WTC11 (cell line): ENCODE measurements around the gene RANBP6. TPM values are rescaled to one million over a fixed set of nuclear protein-coding genes. Genes with fewer than 3 reads are reported as not detected.
A peak's percentile ranks its signal among the peaks of the same experiment; 100 is the strongest.
"Not testable (repeated sequence)": the region's sequence is repeated elsewhere in the genome, so short reads cannot be mapped to it uniquely, and the experiment has no call there.

Source experiments
- ATAC-seq: fragments of 200-7000 bp; cut with Tn5 transposase; 2 replicates; pipeline ENCODE4 v1.10.0; 2021; ENCODE audit warnings: mild to moderate bottlenecking, moderate library complexity
- CTCF ChIA-PET: fragments of 300-600 bp; sonication (Branson Sonifier 250); formaldehyde crosslinking; loops from one replicate; lab custom pipeline; 2021; ENCODE audit warnings: antibody characterized with exemption; lab: Charles Lee
- POLR2A ChIA-PET: fragments of 350-600 bp; sonication (Branson Sonifier 250); formaldehyde crosslinking; loops from one replicate; lab custom pipeline; 2021; ENCODE audit warnings: antibody characterized with exemption; lab: Charles Lee
- DNase-seq: peaks from one replicate; pipeline ENCODE4 v3.0.0; 2021; ENCODE audit warnings: low spot score
- H3K27ac Mint-ChIP-seq: 2 replicates; pipeline ENCODE4 v1.8.0; 2021; ENCODE audit warnings: mixed read lengths
- H3K27me3 Mint-ChIP-seq: 2 replicates; pipeline ENCODE4 v1.8.0; 2021; ENCODE audit warnings: low read depth, mild to moderate bottlenecking, moderate library complexity, mixed read lengths
- H3K36me3 Mint-ChIP-seq: 2 replicates; pipeline ENCODE4 v1.8.0; 2021; ENCODE audit warnings: mixed read lengths
- H3K4me1 Mint-ChIP-seq: 2 replicates; pipeline ENCODE4 v1.8.0; 2022; ENCODE audit warnings: mixed read lengths
- H3K4me3 Mint-ChIP-seq: 2 replicates; pipeline ENCODE4 v1.8.0; 2021; ENCODE audit warnings: mild to moderate bottlenecking, moderate library complexity, mixed read lengths
- H3K9me3 Mint-ChIP-seq: 2 replicates; pipeline ENCODE4 v1.8.0; 2021; ENCODE audit warnings: mixed read lengths
- CREM ChIP-seq: sonication (generic); formaldehyde crosslinking; IDR thresholded peaks from 2 replicates; pipeline ENCODE4 v1.8.1; 2022; ENCODE audit warnings: mild to moderate bottlenecking, missing genetic modification reagents, moderate library complexity
- EMX1 ChIP-seq: fragments of 250-450 bp; sonication (Bioruptor Pico); IDR thresholded peaks from 2 replicates; pipeline ENCODE4 v1.8.0; 2021; ENCODE audit warnings: mild to moderate bottlenecking
- FOXK1 ChIP-seq: sonication (generic); formaldehyde crosslinking; IDR thresholded peaks from 2 replicates; pipeline ENCODE4 v1.8.0; 2022; ENCODE audit warnings: mild to moderate bottlenecking, moderate library complexity, missing genetic modification reagents
- MXD4 ChIP-seq: fragments of 250-450 bp; sonication (Bioruptor Pico); IDR thresholded peaks from 2 replicates; pipeline ENCODE4 v1.8.0; 2021; ENCODE audit warnings: mild to moderate bottlenecking, moderate library complexity, borderline replicate concordance
- NR2C2 ChIP-seq: sonication (generic); formaldehyde crosslinking; IDR thresholded peaks from 2 replicates; pipeline ENCODE4 v1.8.0; 2022; ENCODE audit warnings: mild to moderate bottlenecking, missing genetic modification reagents
- RELA ChIP-seq: sonication (generic); formaldehyde crosslinking; IDR thresholded peaks from 2 replicates; pipeline ENCODE4 v1.8.1; 2022; ENCODE audit warnings: missing genetic modification reagents, mild to moderate bottlenecking, borderline replicate concordance
- total RNA-seq: library from RNA; stranded (reverse); gene quantifications from 3 replicates; pipeline ENCODE4 v1.2.3, GENCODE V29; 2021
- TF ChIP-seq, protein P1 (sequence below): fragments of 200-600 bp; IDR thresholded peaks from 2 replicates; pipeline ENCODE4 v1.8.0; 2022; ENCODE audit warnings: antibody characterized with exemption
- TF ChIP-seq, protein P2 (sequence below): sonication (generic); formaldehyde crosslinking; IDR thresholded peaks from 2 replicates; pipeline ENCODE4 v1.8.1; 2023; ENCODE audit warnings: mild to moderate bottlenecking, missing genetic modification reagents
- TF ChIP-seq, protein P3 (sequence below): sonication (generic); formaldehyde crosslinking; IDR thresholded peaks from 2 replicates; pipeline ENCODE4 v1.8.0; 2023; ENCODE audit warnings: mild to moderate bottlenecking, missing genetic modification reagents
- TF ChIP-seq, protein P4 (sequence below): sonication (generic); formaldehyde crosslinking; IDR thresholded peaks from 2 replicates; pipeline ENCODE4 v1.8.1; 2023; ENCODE audit warnings: mild to moderate bottlenecking, missing genetic modification reagents, moderate library complexity
- TF ChIP-seq, protein P5 (sequence below): sonication (generic); formaldehyde crosslinking; IDR thresholded peaks from 2 replicates; pipeline ENCODE4 v1.8.0; 2022; ENCODE audit warnings: missing genetic modification reagents
- TF ChIP-seq, protein P6 (sequence below): fragments of 250-450 bp; sonication (Bioruptor Pico); conservative IDR thresholded peaks from 2 replicates; pipeline ENCODE4 v1.9.0; 2021; ENCODE audit warnings: mild to moderate bottlenecking
- TF ChIP-seq, protein P7 (sequence below): sonication (generic); formaldehyde crosslinking; IDR thresholded peaks from 2 replicates; pipeline ENCODE4 v1.8.1; 2023; ENCODE audit warnings: mild to moderate bottlenecking, missing genetic modification reagents, moderate library complexity
- TF ChIP-seq, protein P8 (sequence below): sonication (generic); formaldehyde crosslinking; IDR thresholded peaks from 2 replicates; pipeline ENCODE4 v1.8.1; 2022; ENCODE audit warnings: low read depth, mild to moderate bottlenecking, moderate library complexity, missing genetic modification reagents, borderline replicate concordance

Gene RANBP6
- total RNA-seq, 1 experiment from 2014 or later, result 20.1 TPM

DNA sequence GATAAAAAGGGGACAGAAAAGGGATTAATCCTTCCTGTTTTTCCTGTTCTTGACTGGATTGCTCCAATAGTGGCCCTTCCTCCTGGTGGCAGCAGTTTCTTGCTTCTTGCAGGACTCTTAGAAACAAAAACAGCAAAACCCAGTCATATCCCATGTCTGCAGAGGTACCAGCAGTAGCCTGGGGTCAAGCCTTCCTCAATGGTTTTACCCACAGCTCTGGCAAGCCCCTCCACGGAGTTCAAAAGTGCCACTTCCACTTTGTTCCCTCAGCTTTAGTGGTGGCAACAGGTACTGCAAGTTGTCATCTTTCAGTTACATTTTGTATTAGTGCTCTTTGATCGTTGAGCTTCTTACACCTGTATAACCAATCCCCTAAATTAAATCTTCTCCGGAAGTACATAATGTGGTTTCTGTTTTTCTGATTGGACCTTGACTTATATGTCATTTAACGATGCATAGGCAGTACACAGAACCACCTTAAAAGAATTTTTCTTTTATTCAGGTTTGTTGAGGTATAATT, 8.7 kb upstream of the RANBP6 start:
- ChIA-PET CTCF (interaction anchor here (0.5 to 2.0 kb wide), 18 partner anchors 8 to 282 kb away, joined by 3 to 32 read pairs (median 4); partner anchors contain the start of gene RANBP6), POLR2A (no interaction called here)
- TF ChIP-seq, protein P1, sequence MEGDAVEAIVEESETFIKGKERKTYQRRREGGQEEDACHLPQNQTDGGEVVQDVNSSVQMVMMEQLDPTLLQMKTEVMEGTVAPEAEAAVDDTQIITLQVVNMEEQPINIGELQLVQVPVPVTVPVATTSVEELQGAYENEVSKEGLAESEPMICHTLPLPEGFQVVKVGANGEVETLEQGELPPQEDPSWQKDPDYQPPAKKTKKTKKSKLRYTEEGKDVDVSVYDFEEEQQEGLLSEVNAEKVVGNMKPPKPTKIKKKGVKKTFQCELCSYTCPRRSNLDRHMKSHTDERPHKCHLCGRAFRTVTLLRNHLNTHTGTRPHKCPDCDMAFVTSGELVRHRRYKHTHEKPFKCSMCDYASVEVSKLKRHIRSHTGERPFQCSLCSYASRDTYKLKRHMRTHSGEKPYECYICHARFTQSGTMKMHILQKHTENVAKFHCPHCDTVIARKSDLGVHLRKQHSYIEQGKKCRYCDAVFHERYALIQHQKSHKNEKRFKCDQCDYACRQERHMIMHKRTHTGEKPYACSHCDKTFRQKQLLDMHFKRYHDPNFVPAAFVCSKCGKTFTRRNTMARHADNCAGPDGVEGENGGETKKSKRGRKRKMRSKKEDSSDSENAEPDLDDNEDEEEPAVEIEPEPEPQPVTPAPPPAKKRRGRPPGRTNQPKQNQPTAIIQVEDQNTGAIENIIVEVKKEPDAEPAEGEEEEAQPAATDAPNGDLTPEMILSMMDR, result peak; percentile 57
- TF ChIP-seq, protein P2, sequence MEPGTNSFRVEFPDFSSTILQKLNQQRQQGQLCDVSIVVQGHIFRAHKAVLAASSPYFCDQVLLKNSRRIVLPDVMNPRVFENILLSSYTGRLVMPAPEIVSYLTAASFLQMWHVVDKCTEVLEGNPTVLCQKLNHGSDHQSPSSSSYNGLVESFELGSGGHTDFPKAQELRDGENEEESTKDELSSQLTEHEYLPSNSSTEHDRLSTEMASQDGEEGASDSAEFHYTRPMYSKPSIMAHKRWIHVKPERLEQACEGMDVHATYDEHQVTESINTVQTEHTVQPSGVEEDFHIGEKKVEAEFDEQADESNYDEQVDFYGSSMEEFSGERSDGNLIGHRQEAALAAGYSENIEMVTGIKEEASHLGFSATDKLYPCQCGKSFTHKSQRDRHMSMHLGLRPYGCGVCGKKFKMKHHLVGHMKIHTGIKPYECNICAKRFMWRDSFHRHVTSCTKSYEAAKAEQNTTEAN (CRISPR knock-in tag), result no peak
- H3K27ac Mint-ChIP-seq, result no peak overlapping the region
- H3K4me3 Mint-ChIP-seq, result no peak overlapping the region
- peak; percentile 81 for ATAC-seq
- peaks cover 6% of the 10 kb centered on the region for H3K36me3 Mint-ChIP-seq
- peaks cover 2% of the 10 kb centered on the region; the same call in 1 of the 2 replicates for H3K27me3 Mint-ChIP-seq
- peaks cover 5% of the 10 kb centered on the region for H3K4me1 Mint-ChIP-seq
- DNase-seq, result no peak
- peaks cover 23% of the 10 kb centered on the region for H3K9me3 Mint-ChIP-seq

DNA sequence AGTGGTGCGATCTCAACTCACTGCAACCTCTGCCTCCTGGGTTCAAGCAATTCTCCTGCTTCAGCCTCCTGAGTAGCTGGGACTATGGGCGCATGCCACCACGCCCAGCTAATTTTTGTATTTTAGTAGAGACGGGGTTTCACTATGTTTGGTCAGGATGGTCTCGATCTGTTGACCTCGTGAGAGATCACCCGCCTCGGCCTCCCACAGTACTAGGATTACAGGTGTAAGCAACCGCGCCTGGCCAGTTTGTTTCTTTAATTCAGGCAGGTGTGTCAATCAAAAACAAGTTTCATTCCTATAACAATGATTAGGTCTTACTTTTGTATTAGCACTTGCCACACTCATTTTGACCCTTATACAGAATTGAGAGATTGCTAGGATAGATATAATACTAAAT, 1.6 kb upstream of the RANBP6 start:
- H3K36me3 Mint-ChIP-seq, result peaks cover 39% of the 10 kb centered on the region
- H3K27me3 Mint-ChIP-seq, ATAC-seq, H3K27ac Mint-ChIP-seq, CTCF ChIA-PET, H3K4me3 Mint-ChIP-seq, POLR2A ChIA-PET, DNase-seq: not testable (repeated sequence)
- peaks cover 12% of the 10 kb centered on the region for H3K4me1 Mint-ChIP-seq
- H3K9me3 Mint-ChIP-seq, result peaks cover 33% of the 10 kb centered on the region

DNA sequence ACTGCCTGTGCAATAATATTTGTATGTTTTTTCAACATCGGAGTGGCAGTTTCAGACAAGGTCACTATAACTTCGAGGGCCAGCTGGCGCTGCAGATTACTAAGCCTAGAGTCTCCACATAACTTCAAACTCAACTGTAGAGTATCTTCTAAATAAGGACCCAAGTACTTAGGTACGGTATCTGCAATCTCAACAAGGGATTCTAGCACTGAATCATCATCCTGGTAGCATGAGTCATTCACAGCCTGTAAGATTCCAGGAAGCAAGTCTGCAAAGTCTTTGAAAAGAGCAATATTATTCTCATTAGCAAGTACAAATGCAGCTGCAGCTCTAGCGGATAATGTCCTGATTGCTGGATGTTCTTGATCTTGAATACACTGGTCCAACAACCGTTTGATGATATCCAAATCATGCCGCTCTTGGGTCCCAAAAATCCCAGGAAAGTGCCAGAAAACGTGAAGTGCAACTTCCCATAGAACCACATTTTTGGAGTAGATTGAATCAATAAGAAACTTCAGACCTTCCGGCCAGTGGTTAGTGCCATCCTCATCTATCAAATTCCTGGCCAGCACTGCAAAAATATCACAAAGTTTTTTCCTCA, 654 bp downstream of the RANBP6 start:
- ChIA-PET POLR2A (interaction anchor here (0.7 to 1.4 kb wide), 4 partner anchors 7 to 678 kb away, joined by 3 to 8 read pairs (median 5); partner anchors contain the start of gene UHRF2), CTCF (interaction anchor here (1.0 to 1.6 kb wide), 3 partner anchors 9 to 182 kb away, joined by 3 to 21 read pairs (median 6); partner anchors contain the start of gene ERMP1)
- Mint-ChIP-seq H3K4me1 (peaks cover 16% of the 10 kb centered on the region), H3K4me3 (peak overlapping the region; percentile 98), H3K36me3 (peaks cover 41% of the 10 kb centered on the region), H3K27me3 (no peaks in the 10 kb centered on the region; the same call in 1 of the 2 replicates), H3K9me3 (peaks cover 16% of the 10 kb centered on the region), H3K27ac (peak overlapping the region; percentile 98)
- ATAC-seq, result no peak
- no peak for DNase-seq
- TF ChIP-seq, protein P3, sequence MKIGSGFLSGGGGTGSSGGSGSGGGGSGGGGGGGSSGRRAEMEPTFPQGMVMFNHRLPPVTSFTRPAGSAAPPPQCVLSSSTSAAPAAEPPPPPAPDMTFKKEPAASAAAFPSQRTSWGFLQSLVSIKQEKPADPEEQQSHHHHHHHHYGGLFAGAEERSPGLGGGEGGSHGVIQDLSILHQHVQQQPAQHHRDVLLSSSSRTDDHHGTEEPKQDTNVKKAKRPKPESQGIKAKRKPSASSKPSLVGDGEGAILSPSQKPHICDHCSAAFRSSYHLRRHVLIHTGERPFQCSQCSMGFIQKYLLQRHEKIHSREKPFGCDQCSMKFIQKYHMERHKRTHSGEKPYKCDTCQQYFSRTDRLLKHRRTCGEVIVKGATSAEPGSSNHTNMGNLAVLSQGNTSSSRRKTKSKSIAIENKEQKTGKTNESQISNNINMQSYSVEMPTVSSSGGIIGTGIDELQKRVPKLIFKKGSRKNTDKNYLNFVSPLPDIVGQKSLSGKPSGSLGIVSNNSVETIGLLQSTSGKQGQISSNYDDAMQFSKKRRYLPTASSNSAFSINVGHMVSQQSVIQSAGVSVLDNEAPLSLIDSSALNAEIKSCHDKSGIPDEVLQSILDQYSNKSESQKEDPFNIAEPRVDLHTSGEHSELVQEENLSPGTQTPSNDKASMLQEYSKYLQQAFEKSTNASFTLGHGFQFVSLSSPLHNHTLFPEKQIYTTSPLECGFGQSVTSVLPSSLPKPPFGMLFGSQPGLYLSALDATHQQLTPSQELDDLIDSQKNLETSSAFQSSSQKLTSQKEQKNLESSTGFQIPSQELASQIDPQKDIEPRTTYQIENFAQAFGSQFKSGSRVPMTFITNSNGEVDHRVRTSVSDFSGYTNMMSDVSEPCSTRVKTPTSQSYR (CRISPR knock-in tag), result no peak
- TF ChIP-seq, protein P4, sequence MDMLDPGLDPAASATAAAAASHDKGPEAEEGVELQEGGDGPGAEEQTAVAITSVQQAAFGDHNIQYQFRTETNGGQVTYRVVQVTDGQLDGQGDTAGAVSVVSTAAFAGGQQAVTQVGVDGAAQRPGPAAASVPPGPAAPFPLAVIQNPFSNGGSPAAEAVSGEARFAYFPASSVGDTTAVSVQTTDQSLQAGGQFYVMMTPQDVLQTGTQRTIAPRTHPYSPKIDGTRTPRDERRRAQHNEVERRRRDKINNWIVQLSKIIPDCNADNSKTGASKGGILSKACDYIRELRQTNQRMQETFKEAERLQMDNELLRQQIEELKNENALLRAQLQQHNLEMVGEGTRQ, result no peak
- no peak for TF ChIP-seq MXD4 (CRISPR knock-in tag)
- TF ChIP-seq RELA (CRISPR knock-in tag), result no peak
- TF ChIP-seq, protein P5, sequence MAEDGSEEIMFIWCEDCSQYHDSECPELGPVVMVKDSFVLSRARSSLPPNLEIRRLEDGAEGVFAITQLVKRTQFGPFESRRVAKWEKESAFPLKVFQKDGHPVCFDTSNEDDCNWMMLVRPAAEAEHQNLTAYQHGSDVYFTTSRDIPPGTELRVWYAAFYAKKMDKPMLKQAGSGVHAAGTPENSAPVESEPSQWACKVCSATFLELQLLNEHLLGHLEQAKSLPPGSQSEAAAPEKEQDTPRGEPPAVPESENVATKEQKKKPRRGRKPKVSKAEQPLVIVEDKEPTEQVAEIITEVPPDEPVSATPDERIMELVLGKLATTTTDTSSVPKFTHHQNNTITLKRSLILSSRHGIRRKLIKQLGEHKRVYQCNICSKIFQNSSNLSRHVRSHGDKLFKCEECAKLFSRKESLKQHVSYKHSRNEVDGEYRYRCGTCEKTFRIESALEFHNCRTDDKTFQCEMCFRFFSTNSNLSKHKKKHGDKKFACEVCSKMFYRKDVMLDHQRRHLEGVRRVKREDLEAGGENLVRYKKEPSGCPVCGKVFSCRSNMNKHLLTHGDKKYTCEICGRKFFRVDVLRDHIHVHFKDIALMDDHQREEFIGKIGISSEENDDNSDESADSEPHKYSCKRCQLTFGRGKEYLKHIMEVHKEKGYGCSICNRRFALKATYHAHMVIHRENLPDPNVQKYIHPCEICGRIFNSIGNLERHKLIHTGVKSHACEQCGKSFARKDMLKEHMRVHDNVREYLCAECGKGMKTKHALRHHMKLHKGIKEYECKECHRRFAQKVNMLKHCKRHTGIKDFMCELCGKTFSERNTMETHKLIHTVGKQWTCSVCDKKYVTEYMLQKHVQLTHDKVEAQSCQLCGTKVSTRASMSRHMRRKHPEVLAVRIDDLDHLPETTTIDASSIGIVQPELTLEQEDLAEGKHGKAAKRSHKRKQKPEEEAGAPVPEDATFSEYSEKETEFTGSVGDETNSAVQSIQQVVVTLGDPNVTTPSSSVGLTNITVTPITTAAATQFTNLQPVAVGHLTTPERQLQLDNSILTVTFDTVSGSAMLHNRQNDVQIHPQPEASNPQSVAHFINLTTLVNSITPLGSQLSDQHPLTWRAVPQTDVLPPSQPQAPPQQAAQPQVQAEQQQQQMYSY (CRISPR knock-in tag), result no peak
- TF ChIP-seq, protein P6, sequence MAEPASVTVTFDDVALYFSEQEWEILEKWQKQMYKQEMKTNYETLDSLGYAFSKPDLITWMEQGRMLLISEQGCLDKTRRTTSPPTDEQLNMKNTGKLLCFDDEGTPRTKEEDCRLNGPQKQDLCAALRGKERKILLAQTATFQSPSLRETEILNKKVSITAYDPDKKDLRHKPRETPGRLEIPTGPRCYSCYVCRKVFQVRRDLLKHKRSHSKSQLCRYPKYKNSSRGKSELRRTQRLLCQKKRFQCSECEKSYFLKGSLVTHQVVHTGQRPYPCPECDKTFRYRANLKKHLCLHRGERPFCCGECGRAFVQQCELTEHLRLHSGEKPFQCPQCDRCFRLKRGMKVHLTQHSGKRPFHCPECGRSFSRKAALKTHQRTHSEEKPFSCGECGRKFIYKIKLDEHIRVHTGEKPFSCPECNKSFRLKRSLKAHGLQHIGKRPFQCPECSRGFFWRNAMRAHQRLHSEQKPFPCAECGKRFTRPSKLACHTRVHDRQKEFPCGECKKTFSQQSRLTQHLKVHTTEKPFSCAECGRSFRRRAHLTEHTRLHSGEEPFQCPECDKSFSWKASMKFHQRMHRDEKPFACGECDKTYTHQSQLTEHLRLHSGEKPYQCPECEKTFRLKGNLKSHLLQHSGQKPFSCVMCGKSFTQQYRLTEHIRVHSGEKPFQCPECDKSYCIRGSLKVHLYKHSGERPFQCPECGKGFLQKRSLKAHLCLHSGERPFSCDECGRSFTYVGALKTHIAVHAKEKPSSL (CRISPR knock-in tag), result no peak
- TF ChIP-seq CREM (CRISPR knock-in tag), result no peak
- TF ChIP-seq, protein P7, sequence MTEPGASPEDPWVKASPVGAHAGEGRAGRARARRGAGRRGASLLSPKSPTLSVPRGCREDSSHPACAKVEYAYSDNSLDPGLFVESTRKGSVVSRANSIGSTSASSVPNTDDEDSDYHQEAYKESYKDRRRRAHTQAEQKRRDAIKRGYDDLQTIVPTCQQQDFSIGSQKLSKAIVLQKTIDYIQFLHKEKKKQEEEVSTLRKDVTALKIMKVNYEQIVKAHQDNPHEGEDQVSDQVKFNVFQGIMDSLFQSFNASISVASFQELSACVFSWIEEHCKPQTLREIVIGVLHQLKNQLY (CRISPR knock-in tag), result no peak
- no peak for TF ChIP-seq EMX1
- no peak for TF ChIP-seq NR2C2
- no peak for TF ChIP-seq FOXK1
- TF ChIP-seq, protein P8, sequence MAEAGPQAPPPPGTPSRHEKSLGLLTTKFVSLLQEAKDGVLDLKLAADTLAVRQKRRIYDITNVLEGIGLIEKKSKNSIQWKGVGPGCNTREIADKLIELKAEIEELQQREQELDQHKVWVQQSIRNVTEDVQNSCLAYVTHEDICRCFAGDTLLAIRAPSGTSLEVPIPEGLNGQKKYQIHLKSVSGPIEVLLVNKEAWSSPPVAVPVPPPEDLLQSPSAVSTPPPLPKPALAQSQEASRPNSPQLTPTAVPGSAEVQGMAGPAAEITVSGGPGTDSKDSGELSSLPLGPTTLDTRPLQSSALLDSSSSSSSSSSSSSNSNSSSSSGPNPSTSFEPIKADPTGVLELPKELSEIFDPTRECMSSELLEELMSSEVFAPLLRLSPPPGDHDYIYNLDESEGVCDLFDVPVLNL, result no peak
